Measurements from ENCODE around the gene HIRIP3. TPM values are rescaled to one million over a fixed set of nuclear protein-coding genes. Genes with fewer than 3 reads are reported as not detected.

Gene HIRIP3
- total and polyA plus RNA-seq, 2 of the 13 experiments (the other 11 are each of a cell fraction or from before 2014, with no cell fraction given): 12.6 to 17.2 TPM

DNA sequence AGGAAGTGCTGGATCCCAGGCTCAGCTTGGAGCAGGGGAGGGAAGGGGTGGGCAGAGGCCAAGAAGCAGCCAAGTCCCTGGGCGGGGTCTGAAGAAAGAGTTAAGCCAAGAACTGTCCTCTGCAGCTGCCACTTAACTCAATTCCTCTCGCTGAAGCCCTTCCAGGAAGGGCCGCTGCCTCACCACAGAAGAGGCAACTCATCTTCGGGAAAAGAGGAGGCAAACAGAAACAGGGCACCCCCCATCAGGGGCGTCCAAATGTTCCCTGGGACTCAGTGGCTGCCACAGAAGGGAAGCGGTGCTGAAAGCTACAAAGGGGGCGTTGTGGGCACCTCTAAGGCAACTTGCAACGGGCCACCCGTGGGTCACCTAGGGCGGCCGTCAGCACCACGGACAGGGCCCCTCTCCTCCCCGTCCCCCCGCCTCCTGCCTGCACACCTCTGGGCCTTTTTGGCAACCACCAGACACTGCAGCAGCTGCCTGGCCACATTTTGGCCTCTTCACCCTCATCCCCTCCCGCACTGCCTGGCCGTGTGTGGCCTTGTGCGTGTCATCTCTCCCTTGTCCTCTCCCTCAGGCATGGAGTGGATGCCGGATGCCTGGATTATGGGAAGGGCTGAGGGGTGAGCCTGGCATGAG, 33.1 kb upstream of the HIRIP3 start (continued):
- TF ChIP-seq, protein P1, sequence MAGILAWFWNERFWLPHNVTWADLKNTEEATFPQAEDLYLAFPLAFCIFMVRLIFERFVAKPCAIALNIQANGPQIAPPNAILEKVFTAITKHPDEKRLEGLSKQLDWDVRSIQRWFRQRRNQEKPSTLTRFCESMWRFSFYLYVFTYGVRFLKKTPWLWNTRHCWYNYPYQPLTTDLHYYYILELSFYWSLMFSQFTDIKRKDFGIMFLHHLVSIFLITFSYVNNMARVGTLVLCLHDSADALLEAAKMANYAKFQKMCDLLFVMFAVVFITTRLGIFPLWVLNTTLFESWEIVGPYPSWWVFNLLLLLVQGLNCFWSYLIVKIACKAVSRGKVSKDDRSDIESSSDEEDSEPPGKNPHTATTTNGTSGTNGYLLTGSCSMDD (CRISPR knock-in tag; IDR thresholded peaks at IDR 0.05): no peak
- TF ChIP-seq ZFY (CRISPR knock-in tag; IDR thresholded peaks at IDR 0.05) (no peak), RBM22 (optimal IDR thresholded peaks at IDR 0.05; ENCODE audit: low read length) (no peak), ZNF230 (CRISPR knock-in tag; IDR thresholded peaks at IDR 0.05) (no peak; the same call in 1 of the 2 replicates), PHF20 (CRISPR knock-in tag; IDR thresholded peaks at IDR 0.05) (no peak), TEF (CRISPR knock-in tag; IDR thresholded peaks at IDR 0.05) (no peak), ZNF282 (IDR thresholded peaks at IDR 0.05; ENCODE audit: partially characterized antibody) (no peak), SIX1 (CRISPR knock-in tag; IDR thresholded peaks at IDR 0.05; ENCODE audit: borderline replicate concordance) (no peak), ZNF446 (CRISPR knock-in tag; IDR thresholded peaks at IDR 0.05) (no peak), SALL1 (CRISPR knock-in tag; IDR thresholded peaks at IDR 0.05) (peak; percentile 67), POLR2A (IDR thresholded peaks at IDR 0.05; ENCODE audit: insufficient read depth in 1 of 2, low read depth in 2 of 2, low read length in 2 of 2) (no peak), CREB1 (IDR thresholded peaks at IDR 0.05) (no peak), CREB1 (CRISPR knock-in tag; IDR thresholded peaks at IDR 0.05) (no peak), GABPB1 (CRISPR knock-in tag; IDR thresholded peaks at IDR 0.05) (peak; percentile 43; the same call in 1 of the 2 replicates), HMGXB4 (CRISPR knock-in tag; IDR thresholded peaks at IDR 0.05; ENCODE audit: borderline replicate concordance in 1 of 2, low read depth in 1 of 2) (no peak), KLF9 (CRISPR knock-in tag; IDR thresholded peaks at IDR 0.05; ENCODE audit: low read depth) (no peak), ZNF788 (CRISPR knock-in tag; IDR thresholded peaks at IDR 0.05; ENCODE audit: borderline replicate concordance) (no peak), ZKSCAN8 (CRISPR knock-in tag; IDR thresholded peaks at IDR 0.05; ENCODE audit: borderline replicate concordance) (no peak), GRHL1 (CRISPR knock-in tag; conservative IDR thresholded peaks at IDR 0.05) (no peak)
- TF ChIP-seq, protein P2, sequence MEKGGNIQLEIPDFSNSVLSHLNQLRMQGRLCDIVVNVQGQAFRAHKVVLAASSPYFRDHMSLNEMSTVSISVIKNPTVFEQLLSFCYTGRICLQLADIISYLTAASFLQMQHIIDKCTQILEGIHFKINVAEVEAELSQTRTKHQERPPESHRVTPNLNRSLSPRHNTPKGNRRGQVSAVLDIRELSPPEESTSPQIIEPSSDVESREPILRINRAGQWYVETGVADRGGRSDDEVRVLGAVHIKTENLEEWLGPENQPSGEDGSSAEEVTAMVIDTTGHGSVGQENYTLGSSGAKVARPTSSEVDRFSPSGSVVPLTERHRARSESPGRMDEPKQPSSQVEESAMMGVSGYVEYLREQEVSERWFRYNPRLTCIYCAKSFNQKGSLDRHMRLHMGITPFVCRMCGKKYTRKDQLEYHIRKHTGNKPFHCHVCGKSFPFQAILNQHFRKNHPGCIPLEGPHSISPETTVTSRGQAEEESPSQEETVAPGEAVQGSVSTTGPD (CRISPR knock-in tag; IDR thresholded peaks at IDR 0.05): no peak
- TF ChIP-seq, protein P3, sequence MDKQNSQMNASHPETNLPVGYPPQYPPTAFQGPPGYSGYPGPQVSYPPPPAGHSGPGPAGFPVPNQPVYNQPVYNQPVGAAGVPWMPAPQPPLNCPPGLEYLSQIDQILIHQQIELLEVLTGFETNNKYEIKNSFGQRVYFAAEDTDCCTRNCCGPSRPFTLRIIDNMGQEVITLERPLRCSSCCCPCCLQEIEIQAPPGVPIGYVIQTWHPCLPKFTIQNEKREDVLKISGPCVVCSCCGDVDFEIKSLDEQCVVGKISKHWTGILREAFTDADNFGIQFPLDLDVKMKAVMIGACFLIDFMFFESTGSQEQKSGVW (CRISPR knock-in tag; IDR thresholded peaks at IDR 0.05; ENCODE audit: borderline replicate concordance): no peak
- TF ChIP-seq, protein P4, sequence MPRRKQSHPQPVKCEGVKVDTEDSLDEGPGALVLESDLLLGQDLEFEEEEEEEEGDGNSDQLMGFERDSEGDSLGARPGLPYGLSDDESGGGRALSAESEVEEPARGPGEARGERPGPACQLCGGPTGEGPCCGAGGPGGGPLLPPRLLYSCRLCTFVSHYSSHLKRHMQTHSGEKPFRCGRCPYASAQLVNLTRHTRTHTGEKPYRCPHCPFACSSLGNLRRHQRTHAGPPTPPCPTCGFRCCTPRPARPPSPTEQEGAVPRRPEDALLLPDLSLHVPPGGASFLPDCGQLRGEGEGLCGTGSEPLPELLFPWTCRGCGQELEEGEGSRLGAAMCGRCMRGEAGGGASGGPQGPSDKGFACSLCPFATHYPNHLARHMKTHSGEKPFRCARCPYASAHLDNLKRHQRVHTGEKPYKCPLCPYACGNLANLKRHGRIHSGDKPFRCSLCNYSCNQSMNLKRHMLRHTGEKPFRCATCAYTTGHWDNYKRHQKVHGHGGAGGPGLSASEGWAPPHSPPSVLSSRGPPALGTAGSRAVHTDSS (CRISPR knock-in tag; conservative IDR thresholded peaks at IDR 0.05): no peak

Measured in HepG2 (cell line).